WI38 (cell line): ENCODE results near the gene WDR90.

Source experiments
- H3K4me3 ChIP-seq: 2 replicates; pipeline ENCODE4 v1.5.1; 2011; ENCODE audit warnings: low read depth, mild to moderate bottlenecking, control low read depth, low read length
- CTCF ChIP-seq: IDR thresholded peaks from 2 replicates; pipeline ENCODE4 v1.5.1; 2012; ENCODE audit warnings: low read depth, mild to moderate bottlenecking, control low read depth, low read length

The WDR90 gene

GRCh38 chr16:631808-632358 is 17.3 kb upstream of the WDR90 start:
- no peak for TF ChIP-seq CTCF
- H3K4me3 ChIP-seq = no peak overlapping the region

- H3K4me3 ChIP-seq = no peak overlapping the region
- TF ChIP-seq CTCF = no peak
Measured at GRCh38 chr16:632486-633335, 16.5 kb upstream of the WDR90 start.

- no peak overlapping the region for H3K4me3 ChIP-seq
- no peak for TF ChIP-seq CTCF
Measured at GRCh38 chr16:633336-634050, 15.7 kb upstream of the WDR90 start.

DNA sequence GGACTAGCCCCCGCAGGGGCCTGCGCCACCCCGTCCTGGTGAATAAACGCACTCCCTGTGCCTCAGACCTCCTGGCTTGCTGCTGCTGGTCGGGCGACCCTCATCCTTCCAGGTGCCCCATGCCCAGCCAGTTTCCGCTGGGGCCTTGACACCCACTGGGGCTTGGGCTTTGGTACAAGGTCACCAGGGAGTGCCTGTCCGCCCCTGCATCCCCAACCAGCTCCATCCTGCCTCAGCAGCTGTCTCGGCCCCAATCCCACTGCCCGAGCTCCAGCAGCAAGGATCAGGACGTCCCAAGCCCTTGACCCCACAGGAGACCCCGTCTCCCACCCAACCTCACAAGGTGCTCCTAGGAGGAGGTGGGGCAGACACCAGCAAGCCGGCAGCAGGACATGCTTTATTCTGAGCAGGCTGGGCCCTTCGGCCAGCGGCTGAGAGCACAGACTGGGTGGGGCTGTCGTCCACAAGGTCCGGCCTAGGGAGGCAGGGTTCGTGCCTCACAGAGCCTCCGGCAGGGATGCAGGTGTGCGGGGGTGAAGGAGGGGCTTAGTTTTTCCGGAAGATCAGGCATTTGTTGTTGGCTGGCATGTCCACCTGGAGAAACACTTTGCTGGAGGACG is 15.0 kb upstream of the WDR90 start:
- H3K4me3 ChIP-seq = no peak overlapping the region

GRCh38 chr16:634996-635395 is 14.2 kb upstream of the WDR90 start:
- peak overlapping the region; percentile 81 for H3K4me3 ChIP-seq
- no peak for TF ChIP-seq CTCF

More for the DNA sequence above, 15.0 kb upstream of the WDR90 start:
- TF ChIP-seq CTCF = no peak

- TF ChIP-seq CTCF = no peak
- peak overlapping the region; percentile 81 for H3K4me3 ChIP-seq
Measured at GRCh38 chr16:635573-636205, 13.5 kb upstream of the WDR90 start.
